MM.1S (cell line): ENCODE data around the gene MSS51.

Experiments
- DNase-seq: peaks from one replicate; pipeline ENCODE4 v3.0.0-alpha.2; 2015
- H2AFZ ChIP-seq: fragments of 300-600 bp; sonication (generic); 2 replicates; pipeline ENCODE4 v1.6.0; 2016; ENCODE audit warnings: antibody characterized with exemption, low read length
- H3F3A ChIP-seq: fragments of 300-600 bp; sonication (generic); 2 replicates; pipeline ENCODE4 v1.6.1; 2016; ENCODE audit warnings: mild to moderate bottlenecking, antibody characterized with exemption, low read length, moderate library complexity, mixed read lengths; ENCODE audit not compliant: insufficient read depth
- H3K27ac ChIP-seq: fragments of 300-600 bp; sonication (generic); 2 replicates; pipeline ENCODE4 v1.5.1; 2016; ENCODE audit warnings: mild to moderate bottlenecking, low read length
- H3K27me3 ChIP-seq: fragments of 300-600 bp; sonication (generic); replicated peaks from 2 replicates; pipeline ENCODE4 v1.6.0; 2016; ENCODE audit warnings: low read length; ENCODE audit not compliant: insufficient read depth
- H3K36me3 ChIP-seq: fragments of 300-600 bp; sonication (generic); replicated peaks from 2 replicates; pipeline ENCODE4 v1.6.1; 2016; ENCODE audit warnings: mild to moderate bottlenecking, low read length, mixed read lengths; ENCODE audit not compliant: insufficient read depth
- H3K4me1 ChIP-seq: fragments of 300-600 bp; sonication (generic); 2 replicates; pipeline ENCODE4 v1.6.1; 2016; ENCODE audit warnings: low read length, mixed read lengths
- H3K4me2 ChIP-seq: fragments of 300-600 bp; sonication (generic); 2 replicates; pipeline ENCODE4 v1.6.0; 2016; ENCODE audit warnings: low read depth, low read length
- H3K4me3 ChIP-seq: fragments of 300-600 bp; sonication (generic); 2 replicates; pipeline ENCODE4 v1.5.1; 2016; ENCODE audit warnings: low read length, mixed read lengths
- H3K79me2 ChIP-seq: fragments of 300-600 bp; sonication (generic); 2 replicates; pipeline ENCODE4 v1.6.1; 2016; ENCODE audit warnings: mixed run types, low read length, mixed read lengths
- H3K9ac ChIP-seq: fragments of 300-600 bp; sonication (generic); 2 replicates; pipeline ENCODE4 v1.6.1; 2016; ENCODE audit warnings: low read length, mixed read lengths
- H3K9me2 ChIP-seq: fragments of 300-600 bp; sonication (generic); replicated peaks from 2 replicates; pipeline ENCODE4 v1.6.1; 2016; ENCODE audit warnings: mild to moderate bottlenecking, low read length, mixed read lengths; ENCODE audit not compliant: insufficient read depth
- H3K9me3 ChIP-seq: fragments of 300-600 bp; sonication (generic); replicated peaks from 2 replicates; pipeline ENCODE4 v1.6.1; 2016; ENCODE audit warnings: mild to moderate bottlenecking, low read length, mixed read lengths; ENCODE audit not compliant: insufficient read depth
- H4K20me1 ChIP-seq: fragments of 300-600 bp; sonication (generic); 2 replicates; pipeline ENCODE4 v1.6.1; 2016; ENCODE audit warnings: mild to moderate bottlenecking, low read length, moderate library complexity, mixed read lengths; ENCODE audit not compliant: insufficient read depth
- EZH2 ChIP-seq: fragments of 300-600 bp; sonication (generic); optimal IDR thresholded peaks from 2 replicates; pipeline ENCODE3; 2017; ENCODE audit warnings: low read depth, mild to moderate bottlenecking, antibody characterized with exemption, low read length, mixed read lengths
- EZH2phosphoT487 ChIP-seq: fragments of 300-600 bp; sonication (generic); IDR thresholded peaks from 2 replicates; pipeline ENCODE4 v1.6.1; 2018; ENCODE audit warnings: antibody characterized with exemption, low read length
- TF ChIP-seq, protein P1 (sequence below): fragments of 300-600 bp; sonication (generic); IDR thresholded peaks from 2 replicates; pipeline ENCODE4 v1.5.1; 2016; ENCODE audit warnings: antibody characterized with exemption, low read length, mixed read lengths

The MSS51 gene

DNA sequence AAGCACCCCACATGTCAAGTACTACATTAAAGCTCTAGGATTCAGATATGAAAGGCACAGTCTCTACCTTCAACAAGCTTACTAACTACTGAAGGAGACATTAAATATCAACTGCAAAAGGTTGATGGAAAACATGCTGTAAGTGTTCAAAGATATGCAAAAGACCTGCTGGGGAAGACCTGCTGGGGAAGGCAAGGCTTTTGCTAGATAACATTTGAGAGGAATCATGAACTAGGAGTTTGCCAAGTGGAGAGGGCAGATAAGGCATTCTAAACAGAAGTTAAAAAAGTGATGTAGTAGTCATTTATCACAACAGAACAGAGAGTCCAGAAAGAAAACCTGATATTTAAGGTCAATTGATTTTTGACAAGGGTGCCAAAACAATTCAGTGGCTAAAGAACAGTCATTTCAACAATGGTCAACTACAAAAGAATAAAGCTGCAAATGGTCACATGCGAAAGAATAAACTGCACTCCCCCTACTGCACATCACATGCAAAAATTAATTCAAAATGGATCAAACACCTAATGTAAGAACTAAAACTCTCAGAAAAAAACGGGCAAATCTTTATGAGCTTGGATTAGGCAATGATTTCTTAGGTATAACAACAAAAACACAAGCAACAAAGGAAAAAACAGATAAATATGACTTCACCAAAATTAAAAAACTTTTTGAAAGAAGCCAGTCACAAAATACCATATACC is 23.0 kb upstream of the MSS51 start:
- Histone ChIP-seq H3K9me2 (no peaks in the 10 kb centered on the region), H4K20me1 (no peaks in the 10 kb centered on the region), H3K4me2 (no peak overlapping the region), H3K4me3 (no peak overlapping the region), H2AFZ (no peak overlapping the region), H3K9ac (no peak overlapping the region), H3K4me1 (no peaks in the 10 kb centered on the region), H3K9me3 (no peaks in the 10 kb centered on the region), H3K27ac (no peak overlapping the region), H3K79me2 (no peaks in the 10 kb centered on the region), H3K36me3 (no peaks in the 10 kb centered on the region), H3K27me3 (no peaks in the 10 kb centered on the region), H3F3A (no peaks in the 10 kb centered on the region)
- TF ChIP-seq, protein P1, sequence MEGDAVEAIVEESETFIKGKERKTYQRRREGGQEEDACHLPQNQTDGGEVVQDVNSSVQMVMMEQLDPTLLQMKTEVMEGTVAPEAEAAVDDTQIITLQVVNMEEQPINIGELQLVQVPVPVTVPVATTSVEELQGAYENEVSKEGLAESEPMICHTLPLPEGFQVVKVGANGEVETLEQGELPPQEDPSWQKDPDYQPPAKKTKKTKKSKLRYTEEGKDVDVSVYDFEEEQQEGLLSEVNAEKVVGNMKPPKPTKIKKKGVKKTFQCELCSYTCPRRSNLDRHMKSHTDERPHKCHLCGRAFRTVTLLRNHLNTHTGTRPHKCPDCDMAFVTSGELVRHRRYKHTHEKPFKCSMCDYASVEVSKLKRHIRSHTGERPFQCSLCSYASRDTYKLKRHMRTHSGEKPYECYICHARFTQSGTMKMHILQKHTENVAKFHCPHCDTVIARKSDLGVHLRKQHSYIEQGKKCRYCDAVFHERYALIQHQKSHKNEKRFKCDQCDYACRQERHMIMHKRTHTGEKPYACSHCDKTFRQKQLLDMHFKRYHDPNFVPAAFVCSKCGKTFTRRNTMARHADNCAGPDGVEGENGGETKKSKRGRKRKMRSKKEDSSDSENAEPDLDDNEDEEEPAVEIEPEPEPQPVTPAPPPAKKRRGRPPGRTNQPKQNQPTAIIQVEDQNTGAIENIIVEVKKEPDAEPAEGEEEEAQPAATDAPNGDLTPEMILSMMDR, result no peak
- TF ChIP-seq EZH2phosphoT487 (no peak), EZH2 (no peak)
- DNase-seq, result no peak

DNA sequence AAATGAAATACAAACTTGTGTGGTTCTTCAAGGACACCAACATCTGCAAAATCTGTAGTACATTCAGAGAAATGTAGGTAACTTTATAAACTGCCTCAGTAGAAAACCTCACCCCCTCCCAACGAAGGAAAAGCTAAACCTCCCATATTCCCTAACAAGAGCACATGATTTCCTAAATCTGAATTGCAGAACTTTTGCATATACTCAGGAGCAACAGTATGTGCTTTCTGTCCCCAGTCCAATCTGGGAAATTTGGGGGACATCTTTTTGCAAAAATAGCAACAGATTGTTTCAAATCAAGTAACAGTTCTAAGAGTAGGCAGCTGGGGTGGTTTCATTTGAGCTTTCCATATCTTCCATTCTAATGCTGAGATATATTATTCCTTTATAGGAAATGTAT is 15.8 kb upstream of the MSS51 start:
- no peak overlapping the region for H3K9ac ChIP-seq
- H3F3A ChIP-seq, result no peaks in the 10 kb centered on the region
- H3K4me3 ChIP-seq, result no peak overlapping the region
- no peaks in the 10 kb centered on the region for H3K9me3 ChIP-seq
- H2AFZ ChIP-seq, result no peak overlapping the region
- H3K4me1 ChIP-seq, result no peaks in the 10 kb centered on the region
- H3K27ac ChIP-seq, result no peak overlapping the region
- no peaks in the 10 kb centered on the region for H3K36me3 ChIP-seq
- H3K4me2 ChIP-seq, result no peak overlapping the region
- no peak for DNase-seq
- H3K9me2 ChIP-seq, result no peaks in the 10 kb centered on the region
- no peaks in the 10 kb centered on the region for H3K79me2 ChIP-seq
- H3K27me3 ChIP-seq, result no peaks in the 10 kb centered on the region
- TF ChIP-seq, protein P1, result no peak
- TF ChIP-seq EZH2phosphoT487 (no peak), EZH2 (no peak)
- H4K20me1 ChIP-seq, result no peaks in the 10 kb centered on the region

DNA sequence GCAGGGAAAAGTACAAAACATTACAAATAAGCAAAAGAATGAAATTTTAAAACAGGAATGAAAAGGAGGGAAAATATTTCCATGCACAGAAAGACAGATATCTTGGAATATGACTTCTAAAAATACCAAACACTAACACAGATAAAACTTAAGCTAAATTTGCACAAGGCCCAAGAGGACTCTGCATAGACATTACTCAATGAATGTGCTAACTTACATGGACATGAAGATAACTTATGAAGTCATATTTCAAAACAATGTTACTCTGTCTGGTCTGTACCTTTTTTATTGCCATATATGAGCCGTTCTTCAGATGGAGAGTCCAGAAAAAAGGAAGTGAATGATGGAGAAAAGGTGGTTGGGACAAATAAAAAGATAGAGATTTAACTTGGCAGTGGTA is 15.0 kb upstream of the MSS51 start:
- Histone ChIP-seq H3K4me3 (no peak overlapping the region), H3K4me2 (no peak overlapping the region), H3F3A (no peaks in the 10 kb centered on the region), H3K9ac (no peak overlapping the region), H2AFZ (no peak overlapping the region), H3K9me2 (no peaks in the 10 kb centered on the region), H3K9me3 (no peaks in the 10 kb centered on the region), H4K20me1 (no peaks in the 10 kb centered on the region), H3K27me3 (no peaks in the 10 kb centered on the region), H3K27ac (no peak overlapping the region), H3K4me1 (no peaks in the 10 kb centered on the region), H3K79me2 (no peaks in the 10 kb centered on the region), H3K36me3 (no peaks in the 10 kb centered on the region)
- DNase-seq, result no peak
- TF ChIP-seq EZH2phosphoT487 (no peak), EZH2 (no peak)
- TF ChIP-seq, protein P1, result no peak
